ENCODE measurements around the gene EML6. TPM values are rescaled to one million over a fixed set of nuclear protein-coding genes. Genes with fewer than 3 reads are reported as not detected.

Gene EML6
- total RNA-seq, 1 experiment from 2014 or later = 1.5 TPM

DNA sequence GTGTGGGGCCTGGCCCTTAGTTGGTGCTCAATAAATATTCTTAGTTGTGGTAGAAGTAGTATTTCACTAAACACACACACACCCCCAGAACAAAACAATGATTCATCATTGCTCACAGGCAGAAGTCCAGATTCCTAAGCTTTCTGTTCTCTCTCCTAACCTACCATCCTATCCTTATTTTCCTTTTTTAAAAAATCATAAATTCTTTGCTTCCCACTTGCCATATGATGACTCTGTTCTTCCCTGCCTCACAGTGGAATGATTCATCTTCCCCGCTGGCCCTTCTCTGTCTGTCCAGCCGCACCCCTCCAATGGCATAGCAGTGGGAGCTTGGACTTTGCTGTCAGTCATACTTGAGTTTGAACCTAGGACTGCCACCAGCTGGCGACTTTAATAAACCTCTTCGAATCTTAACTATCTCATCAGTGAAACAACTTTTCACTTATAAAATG lies 5.2 kb downstream of the EML6 start:
- H4K20me1 ChIP-seq (ENCODE audit: control insufficient read depth, insufficient read depth, insufficient read length) = no peaks in the 10 kb centered on the region
- H3K56ac ChIP-seq (ENCODE audit: insufficient read length, low read depth, low read length) = no peak overlapping the region
- DNase-seq = no peak
- H4K5ac ChIP-seq (ENCODE audit: insufficient read length, low read depth, low read length) = no peak overlapping the region
- H2BK5ac ChIP-seq (ENCODE audit: insufficient read length, low read length) = no peak overlapping the region
- H3T11ph ChIP-seq (ENCODE audit: low read length) = no peak overlapping the region
- peaks cover 5 to 11% of the 10 kb centered on the region in 2 experiments for H3K4me1 Mint-ChIP-seq
- H3K18ac ChIP-seq (ENCODE audit: insufficient read length, low read depth, low read length) = no peak overlapping the region
- no peaks in the 10 kb centered on the region for H3K4me1 ChIP-seq (ENCODE audit: insufficient read depth, low read length)
- peaks cover 49% of the 10 kb centered on the region for H3K27me3 Mint-ChIP-seq (ENCODE audit: low read depth)
- no peak overlapping the region for H3K14ac ChIP-seq (ENCODE audit: insufficient read depth, low read length)
- no peak overlapping the region for H4K8ac ChIP-seq (replicated peaks; ENCODE audit: insufficient read length, low read depth, low read length)
- WGBS (ENCODE audit: extremely low coverage, insufficient read length, low lambda C conversion rate) = no CpG with 5 or more reads among the region's 4 CpGs
- H3K79me2 ChIP-seq (ENCODE audit: insufficient read depth, low read length) = no peaks in the 10 kb centered on the region
- H3K9ac ChIP-seq (ENCODE audit: extremely low read depth, insufficient read length, low read length) = no peak overlapping the region
- no peak overlapping the region for H3K27ac Mint-ChIP-seq
- H2AK5ac ChIP-seq (ENCODE audit: insufficient read length, low read length) = no peak overlapping the region
- no peaks in the 10 kb centered on the region for H3K79me1 ChIP-seq (ENCODE audit: insufficient read depth, low read depth, low read length, poor library complexity, severe bottlenecking)
- no peak overlapping the region for H3K27ac ChIP-seq (ENCODE audit: insufficient read length, low read depth, low read length)
- no peak overlapping the region for H2BK20ac ChIP-seq (ENCODE audit: low read depth, low read length, poor library complexity, severe bottlenecking)
- H2BK15ac ChIP-seq (ENCODE audit: low read depth, low read length) = no peak overlapping the region
- TF ChIP-seq CTCF (conservative IDR thresholded peaks at IDR 0.05) = no peak
- H4K91ac ChIP-seq (ENCODE audit: insufficient read length, low read depth, low read length) = no peak overlapping the region
- no peak overlapping the region for H2BK12ac ChIP-seq (ENCODE audit: insufficient read length, low read depth, low read length)
- H3K23me2 ChIP-seq (ENCODE audit: insufficient read length, low read depth, low read length, poor library complexity, severe bottlenecking) = peaks cover 14% of the 10 kb centered on the region
- no peak overlapping the region for H3K4me2 ChIP-seq (ENCODE audit: insufficient read depth, insufficient read length, low read length)
- no peak overlapping the region for H2BK120ac ChIP-seq (ENCODE audit: low read depth, low read length, poor library complexity, severe bottlenecking)
- no peaks in the 10 kb centered on the region for H3K9me3 ChIP-seq (ENCODE audit: control insufficient read depth, low read depth, low read length)
- peaks cover 2 to 3% of the 10 kb centered on the region in 2 experiments; a peak in 2 of 5 replicates for H3K9me3 Mint-ChIP-seq
- H3K27me3 ChIP-seq (ENCODE audit: insufficient read depth, low read length) = peaks cover 25% of the 10 kb centered on the region
- H3K4me3 Mint-ChIP-seq = no peak overlapping the region
- H3K36me3 Mint-ChIP-seq (ENCODE audit: insufficient read depth in 1 of 3, low read depth in 3 of 3) = peaks cover 0 to 2% (median 0%) of the 10 kb centered on the region in 3 experiments; a peak in 1 of 7 replicates
- H2AFZ ChIP-seq (ENCODE audit: low read length) = no peak overlapping the region
- no peak overlapping the region for H3K23ac ChIP-seq (ENCODE audit: insufficient read length, low read depth, low read length)
- no peak overlapping the region for H3K4ac ChIP-seq (ENCODE audit: low read depth, low read length)
